Stimulated activated CD4-positive, alpha-beta T cell treated with anti-CD3 and anti-CD28 coated beads, Interleukin-2, amount 100 ng/mL, for 48 hours (primary cell): ENCODE data around the gene MCRIP1.

Experiments used
- DNase-seq, 2 donors: peaks; one replicate each; pipeline ENCODE4 v3.0.0-alpha.2; 2020

MCRIP1 gene, protein sequence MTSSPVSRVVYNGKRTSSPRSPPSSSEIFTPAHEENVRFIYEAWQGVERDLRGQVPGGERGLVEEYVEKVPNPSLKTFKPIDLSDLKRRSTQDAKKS

DNA sequence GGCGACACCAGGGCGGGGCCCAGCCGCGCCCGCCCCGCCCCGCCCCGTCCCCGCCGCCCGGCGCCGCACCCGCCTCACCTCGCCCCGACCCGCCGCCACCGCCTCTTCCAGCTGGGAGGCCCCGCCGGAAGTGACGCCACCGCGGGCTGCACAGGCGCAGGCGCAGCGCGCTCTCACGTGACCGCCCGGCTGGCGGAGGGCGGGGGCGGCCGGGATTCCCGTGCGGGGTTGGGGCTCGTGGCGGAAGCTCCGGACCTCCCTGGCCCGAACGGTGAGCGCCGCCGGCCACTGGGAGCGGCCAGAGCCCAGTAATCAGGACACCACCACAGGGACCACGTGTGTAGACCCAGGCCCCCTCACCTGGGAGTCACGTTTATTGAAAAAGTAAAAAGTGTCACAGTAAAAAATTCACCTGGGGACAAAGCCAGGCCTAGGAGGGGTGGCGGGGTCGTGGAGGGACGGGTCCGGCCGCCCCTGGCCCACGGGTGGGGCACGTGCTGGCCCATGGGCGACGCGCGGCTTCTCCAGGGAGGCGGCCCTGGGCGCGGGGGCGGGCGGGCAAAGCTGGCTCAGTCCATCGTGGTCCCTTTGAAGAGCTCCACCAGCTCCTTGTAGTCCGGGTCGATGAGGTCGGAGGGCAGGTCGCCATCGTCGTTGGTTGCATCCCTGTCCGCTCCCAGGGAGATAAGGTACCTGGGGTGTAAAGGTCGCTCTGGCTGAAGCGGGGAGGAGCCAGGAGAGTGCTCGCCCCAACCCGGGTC lies at the start of gene MCRIP1:
Gene MCRIP1 (minus strand): TSS at position 132 of the 761 bp plus-strand sequence. CDS start 8,785 bp downstream, outside the sequence.
- DNase-seq, result peak; percentile 94 to 96

DNA sequence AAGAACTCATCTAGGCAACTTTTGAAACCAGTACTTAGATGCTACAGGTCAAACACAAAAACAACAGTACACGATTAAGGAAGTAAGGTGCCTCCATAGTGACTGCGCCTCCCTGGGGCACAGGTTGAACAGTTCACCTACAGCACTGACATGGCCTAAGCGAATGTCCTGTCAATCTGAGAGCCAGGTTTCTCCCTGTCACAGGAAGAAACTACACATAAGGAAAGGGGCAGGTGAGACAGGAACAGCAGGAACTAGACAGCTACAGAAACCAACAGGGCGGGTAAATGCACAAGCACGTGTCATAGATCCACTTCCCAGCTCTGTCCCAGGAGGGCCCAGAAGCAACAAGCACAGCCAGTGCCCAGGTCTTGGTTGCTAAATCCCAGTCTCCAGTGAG lies 46.0 kb upstream of the MCRIP1 start:
- DNase-seq, result no peak

DNA sequence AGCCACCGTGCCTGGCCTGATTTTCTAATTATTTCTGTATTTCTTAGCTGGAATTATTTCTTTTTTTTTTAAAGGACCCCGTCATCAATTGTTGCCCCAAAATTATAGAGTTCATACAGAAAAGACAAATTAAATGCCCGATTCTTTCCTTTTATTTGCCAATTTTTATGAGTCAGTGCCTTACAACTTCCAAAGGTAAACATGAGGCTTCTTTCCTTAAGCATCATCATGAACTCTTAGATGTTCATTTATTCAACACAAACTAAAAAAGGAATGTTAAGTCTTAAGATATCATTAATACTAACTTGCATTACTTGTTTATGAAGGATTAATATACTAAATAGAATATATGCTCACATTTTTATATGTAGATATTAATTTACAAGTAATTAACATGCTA lies 45.2 kb upstream of the MCRIP1 start:
- no peak for DNase-seq

DNA sequence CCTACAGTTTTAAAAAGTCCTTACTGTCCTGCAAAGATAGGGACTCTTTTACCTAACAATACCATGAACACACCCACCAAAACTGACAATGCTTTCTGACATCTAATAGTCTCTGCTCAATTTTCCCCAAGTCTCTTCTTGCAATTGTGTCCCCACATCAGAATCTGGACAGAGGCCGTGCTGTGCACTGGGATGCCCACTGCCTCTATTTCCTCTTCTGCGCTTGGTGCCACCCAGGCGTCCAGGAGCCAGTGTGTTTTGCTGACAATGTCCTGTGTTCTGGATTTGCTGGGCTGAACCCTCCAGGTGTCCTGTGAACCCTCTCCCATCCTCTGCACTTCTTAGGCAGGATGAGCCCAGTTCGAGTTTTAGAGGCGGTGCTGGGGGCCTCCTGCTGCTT lies 44.5 kb upstream of the MCRIP1 start:
- DNase-seq, result no peak

DNA sequence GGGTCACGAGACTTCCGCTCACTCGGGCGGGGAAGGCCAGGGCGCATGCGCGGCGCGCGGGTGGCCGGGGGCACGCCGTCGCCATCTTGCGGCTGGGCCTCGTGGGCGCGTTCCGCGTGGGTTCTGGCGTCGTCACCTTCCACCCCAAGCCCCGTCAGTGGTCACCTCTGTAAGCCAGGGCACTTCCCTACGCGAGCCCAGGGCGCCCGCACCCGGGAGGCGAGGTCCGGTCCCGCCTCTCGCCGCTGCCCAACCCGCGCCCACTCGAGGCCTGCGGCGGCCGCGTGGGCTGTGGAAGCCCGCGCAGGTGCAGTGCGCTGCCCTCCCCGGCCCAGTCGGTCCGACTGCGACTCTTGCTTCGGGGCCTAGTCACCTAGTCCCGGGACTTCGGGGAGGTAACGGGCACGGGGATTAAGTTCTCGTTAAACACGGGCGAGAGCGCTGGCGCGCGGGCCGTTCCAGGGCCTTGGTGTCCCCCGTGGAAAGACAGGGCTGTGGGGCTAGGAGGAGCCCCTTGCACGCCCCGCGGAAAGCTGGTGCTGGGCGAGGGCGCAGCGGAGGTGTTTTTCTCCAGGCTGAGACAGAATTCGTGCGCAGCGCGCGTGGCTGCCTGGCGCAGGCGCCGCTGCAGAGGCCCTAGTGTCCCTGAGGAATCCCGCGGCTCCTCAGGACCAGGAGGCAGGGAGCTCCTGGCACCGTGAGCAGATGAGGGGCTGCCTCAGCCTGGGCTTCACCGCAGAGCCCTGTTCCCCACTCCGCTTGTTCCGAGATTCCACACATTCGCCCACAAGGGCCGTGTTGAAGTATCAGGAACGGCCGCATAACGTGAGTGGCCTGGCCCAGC lies 38.5 kb upstream of the MCRIP1 start:
- peak; percentile 95 to 97 for DNase-seq

DNA sequence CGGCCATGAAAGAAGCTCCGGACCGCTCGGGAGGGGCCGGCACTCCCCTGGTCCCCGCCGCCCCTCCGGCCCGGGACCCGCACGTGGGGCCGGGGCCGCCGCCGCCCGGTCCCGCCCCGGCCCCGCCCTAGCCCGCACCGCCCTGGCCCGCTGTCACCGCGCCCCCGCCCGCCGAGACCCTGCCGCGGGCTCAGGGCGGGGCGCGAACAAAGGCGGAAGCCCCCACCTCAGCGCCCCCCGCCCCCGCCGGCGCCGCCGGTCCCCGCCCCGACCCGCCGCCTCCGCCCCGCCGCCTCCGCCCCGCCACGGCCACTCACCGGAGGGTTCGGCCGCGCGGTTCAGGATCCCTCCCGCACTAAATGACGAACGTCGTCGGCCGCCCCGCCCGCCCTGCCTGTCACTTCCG lies 37.9 kb upstream of the MCRIP1 start, which contains the start of gene ARHGDIA:
Gene ARHGDIA (minus strand): TSS at position 357 of the 406 bp plus-strand sequence. CDS start 1,407 bp downstream, outside the sequence.
- no peak for DNase-seq

DNA sequence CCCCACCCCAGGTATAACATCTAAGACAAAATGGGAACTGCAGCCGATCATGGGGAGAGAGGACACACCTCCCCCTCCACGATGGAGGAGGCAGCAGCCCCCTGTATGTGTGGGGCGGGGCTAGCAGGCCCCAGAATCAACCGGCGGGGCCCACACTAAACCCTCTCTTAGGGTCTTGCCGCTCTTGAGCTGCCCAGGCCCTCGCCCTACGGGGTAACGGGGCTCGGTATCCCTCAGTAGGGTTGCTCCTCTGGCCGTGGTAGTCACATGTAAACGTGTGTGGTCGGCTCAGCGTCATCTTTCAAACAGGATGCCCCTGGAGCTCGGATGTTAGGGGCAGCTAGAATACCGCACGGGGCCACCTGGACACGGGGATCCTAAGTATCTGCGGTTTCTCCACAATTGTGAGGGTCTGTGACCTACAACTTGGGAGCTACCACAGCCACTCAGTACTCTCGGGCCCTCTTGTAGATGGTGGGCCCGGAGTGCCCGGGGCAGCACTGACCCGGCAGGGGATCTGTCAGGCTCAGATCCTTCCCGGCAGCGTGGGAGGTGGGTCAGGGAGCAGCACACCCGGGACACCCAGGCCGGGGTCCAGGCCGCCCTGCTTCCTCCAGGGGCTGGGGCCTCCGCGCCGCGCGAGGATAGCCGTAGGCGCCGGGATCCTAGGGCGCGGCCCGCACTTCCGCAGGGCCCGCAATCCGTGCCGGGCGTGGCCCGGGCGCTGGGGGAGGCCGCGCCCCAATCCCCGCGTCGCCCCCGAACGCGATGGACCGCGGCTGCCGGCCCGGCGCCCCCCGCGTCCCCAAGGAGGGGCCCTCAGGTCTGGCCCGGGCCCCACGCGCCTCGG lies 37.3 kb upstream of the MCRIP1 start:
- DNase-seq, result no peak

DNA sequence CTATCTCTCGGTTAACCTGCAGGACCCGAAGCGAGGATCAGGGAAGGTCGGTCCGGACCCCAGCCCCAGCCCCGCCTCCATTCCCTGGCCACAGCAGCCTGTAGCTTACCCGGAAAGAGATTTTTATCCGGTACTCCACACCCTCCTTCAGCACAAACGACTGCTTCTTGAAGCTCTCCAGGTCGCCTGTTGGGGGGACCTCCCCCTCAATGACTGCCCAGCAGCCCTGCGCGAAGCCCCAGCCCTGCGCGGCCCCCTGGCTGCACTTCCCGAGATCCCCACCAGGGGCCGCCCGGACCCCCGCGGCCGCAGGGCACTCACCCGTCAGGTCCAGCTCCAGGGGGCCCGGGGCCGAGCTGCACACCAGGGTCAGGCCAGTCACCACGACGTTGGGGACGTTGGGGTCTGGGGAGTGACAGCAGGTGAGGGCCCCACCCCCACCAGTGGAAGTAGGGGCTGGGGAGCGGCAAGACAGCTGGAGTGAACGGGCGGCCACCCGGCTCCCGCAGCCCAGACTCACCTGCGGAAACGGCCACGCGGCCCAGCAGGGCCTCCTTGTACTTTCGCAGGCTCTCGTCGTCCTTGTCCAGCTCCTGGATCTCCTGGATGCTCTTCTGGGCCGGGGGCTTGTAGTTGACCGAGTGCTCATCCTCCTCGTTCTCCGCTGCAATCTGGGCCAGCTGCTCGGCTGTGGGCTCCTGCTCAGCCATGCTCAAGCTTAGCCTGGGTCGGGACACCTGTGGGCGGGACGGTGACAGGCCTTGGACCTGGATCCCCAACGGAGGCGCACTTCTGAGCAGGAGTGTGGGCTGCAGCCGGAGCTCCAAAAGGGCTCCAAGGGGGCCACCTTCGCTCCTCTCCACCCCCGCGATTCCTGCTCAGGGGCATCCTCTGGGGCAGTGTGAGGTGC lies 36.4 kb upstream of the MCRIP1 start:
- no peak for DNase-seq

DNA sequence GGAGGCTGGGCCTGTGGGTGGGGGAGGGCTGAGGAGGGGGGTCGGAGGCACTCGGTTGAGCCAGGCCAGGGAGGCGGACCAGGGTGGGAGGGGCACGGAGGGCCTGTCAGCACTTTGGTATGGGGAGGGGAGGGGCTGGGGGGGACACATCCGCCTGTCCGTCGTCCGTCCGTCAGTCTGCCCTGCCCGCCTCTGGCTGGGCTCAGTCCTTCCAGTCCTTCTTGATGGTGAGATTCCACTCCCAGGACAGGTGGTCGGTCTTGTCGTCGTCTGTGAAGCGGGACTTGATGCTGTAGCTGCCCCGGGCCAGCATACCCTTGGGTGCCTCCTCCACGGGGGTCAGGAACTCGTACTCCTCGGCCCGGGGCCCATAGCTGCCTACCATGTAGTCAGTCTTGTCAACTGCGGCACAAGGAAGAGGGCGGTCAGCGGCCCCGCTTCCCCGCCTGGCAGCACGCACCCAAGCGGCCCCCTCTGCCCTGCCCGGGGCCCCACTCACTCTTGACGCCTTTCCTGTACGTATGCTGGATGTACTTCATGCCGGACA lies 35.7 kb upstream of the MCRIP1 start:
- no peak for DNase-seq

DNA sequence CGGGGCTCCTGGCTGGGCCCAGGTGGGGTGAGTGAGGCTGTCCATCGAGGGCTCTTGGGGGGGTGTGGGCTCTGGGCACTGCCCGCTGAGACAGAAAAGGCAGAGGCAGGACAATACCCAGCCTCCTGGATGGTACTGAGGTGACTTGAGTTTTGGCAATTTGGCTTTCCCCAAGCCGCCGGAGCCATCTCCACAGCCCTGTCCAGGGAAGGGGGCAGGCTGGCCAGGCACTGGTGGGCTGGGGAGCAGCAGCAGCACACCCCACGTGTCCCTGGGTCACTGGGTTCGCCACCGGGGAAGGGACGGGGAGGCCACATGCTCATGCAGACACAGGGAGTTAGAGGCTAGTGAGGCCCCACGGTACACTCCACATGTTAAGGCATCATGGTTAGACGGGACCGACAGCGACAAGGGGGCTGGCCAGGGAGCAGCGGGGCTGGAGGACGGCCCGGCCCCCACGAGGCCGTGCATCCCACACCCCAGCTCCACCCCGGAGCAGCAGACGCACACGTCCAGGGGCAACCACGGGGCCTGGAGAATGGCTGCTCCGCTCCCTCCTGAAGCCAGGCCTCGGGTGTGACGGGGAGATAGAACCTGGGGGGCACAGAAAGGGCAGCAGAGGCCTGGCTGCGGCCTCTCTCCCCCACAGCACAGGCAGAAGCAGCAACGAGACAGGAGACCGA lies 35.0 kb upstream of the MCRIP1 start:
- no peak for DNase-seq

DNA sequence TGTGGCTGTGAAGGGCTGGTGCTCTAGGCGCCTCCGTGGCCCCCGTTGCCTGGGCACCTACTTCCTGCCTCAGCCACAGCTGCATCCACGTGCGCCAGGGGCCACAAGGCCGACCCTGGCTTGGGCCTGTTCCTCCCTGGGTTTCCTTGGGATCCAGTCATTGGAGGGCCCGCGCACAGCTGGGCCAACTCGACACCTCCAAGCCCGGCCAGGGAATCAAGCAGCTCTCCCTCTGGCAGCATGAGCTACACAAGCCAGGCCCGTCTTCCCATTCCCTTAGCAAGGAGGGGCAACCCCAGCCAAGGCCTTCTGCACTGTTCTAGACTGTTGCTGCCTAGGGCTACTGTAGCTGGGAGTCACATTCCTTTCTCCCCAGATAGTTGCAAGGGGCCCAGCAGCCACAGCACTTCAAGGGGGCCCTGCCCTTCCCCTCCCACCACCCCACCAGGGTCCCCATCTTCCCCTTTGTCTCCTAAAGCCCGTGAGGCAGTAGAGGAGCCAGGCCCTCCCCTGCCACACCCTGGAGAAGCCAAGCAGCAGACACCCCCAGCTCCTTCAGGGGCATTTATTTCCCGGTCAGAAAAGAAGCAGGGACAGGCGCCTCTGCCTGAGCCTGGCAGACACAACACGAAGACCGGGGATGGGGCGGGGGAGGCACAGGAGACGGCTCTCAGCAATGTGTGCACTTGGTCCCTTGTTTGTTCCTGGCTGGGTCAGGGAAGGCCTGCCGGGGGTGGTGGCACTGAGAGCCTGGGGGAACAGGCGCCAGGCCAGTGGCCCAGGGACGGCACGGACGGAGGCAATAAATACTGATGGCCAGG lies 34.3 kb upstream of the MCRIP1 start:
- DNase-seq, result no peak

DNA sequence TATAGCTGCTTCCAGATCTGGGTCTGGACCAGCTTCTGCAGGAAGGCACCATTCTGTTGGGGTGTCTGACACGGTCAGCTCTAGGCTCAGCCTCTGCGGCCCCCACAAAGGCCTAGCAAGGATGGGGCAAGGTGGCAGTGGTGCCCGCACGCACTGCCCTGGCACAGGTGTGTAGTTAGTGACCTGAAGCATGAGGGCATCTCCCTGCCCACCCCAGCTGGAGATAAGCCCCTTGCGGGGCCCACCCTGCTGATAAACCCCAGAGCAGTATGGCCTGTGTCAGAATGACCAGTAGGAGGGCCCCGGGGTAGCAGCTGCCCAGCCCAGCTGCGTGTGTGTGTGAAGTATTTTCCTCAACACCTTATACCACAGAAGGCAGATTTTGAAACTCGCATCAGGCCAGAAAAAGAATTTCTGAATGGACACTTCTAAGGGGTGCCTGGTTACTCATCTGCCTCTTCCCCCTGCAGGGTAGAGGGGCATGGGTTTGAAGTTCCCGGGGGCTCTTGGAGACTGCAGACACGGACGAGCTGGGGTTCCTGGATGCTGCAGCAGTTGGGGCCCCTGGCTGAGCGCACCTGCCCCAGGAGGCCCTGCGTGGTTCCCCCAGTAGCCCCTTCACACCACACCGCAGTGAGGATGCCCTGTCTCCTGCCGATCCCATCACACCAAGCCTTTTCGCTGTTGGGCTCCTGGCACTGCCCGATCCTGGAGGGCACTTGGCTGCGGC lies 33.5 kb upstream of the MCRIP1 start:
- no peak for DNase-seq

DNA sequence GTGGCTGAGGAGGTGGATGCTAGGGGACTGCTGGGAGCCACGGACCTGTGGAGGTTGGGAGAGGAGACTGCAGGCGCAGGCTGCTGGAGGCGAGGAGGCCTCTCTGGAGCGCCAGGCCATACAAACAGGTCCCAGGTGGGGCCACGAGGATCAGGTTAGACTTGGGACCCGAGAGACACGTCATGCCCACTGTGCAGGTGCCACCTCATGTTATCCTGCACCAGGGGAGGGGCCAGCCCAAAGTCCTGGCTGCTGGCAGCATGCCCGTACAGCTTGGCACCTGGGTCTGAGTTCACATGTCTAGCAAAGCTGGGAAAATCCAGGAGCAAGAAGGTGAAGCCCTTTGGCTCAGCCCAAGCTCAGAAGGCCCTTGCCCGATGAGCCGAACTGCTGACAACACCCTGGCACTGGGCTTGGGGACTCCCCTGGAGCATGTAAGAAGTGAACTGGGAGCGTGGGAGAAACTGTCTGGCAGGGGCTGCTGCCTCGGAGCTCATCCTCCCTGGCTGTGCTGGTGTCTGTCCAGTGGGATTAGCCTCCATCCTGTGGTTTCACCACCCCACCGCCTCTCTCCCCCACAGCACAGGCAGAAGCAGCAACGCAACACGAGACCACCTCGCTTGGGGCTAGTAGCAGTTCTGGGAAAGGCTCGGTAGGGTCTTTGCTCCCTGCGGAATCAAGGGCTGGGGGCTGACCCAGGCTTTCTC lies 32.8 kb upstream of the MCRIP1 start:
- DNase-seq, result no peak

DNA sequence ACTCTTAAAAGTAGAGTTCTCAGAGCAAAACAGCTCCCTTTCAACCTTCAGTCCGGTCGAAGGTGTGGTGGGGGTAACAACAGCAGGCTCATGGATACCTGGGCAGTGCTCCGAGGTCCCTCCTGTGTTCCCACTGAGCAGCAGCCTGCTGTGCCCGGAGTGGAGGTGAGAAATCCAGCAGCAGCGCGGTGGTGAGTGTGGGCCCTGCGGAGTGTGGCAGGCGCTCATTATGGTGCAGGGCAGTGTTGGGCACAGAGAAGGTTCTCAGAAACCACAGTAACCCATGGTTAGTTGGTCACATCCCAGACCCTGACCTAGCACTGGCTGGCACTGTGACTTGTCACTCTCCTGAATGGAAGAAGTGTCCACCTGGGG lies 32.3 kb upstream of the MCRIP1 start:
- DNase-seq, result no peak

DNA sequence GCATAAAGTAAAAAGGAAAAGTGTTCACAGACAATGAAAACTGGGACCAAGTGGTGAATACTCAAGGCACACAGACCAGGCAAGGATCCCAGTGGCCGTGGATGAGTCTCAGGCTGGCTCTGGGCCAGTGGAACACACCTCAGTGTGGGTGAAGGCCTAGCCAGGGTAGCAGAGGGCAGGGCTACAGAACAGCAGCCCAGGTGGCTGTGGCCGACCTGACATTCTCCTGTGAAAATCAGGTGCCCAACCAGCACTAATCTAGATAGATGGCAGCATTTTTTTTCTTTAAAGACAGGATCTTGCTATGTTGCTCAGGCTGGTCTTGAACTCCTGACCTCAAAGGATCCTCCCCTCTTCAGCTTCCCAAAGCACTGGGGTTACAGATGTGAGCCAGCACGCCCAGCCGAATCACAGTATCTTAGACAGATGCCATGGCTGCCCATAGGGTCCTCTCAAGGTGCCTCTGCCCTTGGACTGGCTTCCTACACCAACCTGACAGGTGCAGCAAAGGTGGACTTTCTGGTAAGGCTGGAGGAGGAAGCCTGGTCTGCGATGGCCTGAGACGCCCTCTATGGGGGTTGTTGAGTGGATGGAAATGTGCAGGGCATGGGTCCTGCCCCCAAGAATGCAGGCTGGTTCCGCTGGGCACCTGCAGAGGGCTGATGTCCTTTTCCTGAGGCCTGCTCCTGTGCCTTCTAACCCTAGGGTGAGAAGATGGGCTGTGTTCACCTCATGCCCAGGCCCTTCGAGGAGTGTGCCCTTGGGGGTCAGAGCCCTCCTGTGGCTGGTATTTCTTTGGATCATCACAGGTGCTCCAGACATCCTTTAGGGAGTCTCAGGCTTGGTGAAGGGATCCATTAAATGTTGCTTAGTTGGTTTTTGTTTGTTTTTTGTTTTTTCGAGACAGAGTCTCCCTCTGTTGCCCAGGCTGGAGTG lies 31.0 kb upstream of the MCRIP1 start:
- no peak for DNase-seq

DNA sequence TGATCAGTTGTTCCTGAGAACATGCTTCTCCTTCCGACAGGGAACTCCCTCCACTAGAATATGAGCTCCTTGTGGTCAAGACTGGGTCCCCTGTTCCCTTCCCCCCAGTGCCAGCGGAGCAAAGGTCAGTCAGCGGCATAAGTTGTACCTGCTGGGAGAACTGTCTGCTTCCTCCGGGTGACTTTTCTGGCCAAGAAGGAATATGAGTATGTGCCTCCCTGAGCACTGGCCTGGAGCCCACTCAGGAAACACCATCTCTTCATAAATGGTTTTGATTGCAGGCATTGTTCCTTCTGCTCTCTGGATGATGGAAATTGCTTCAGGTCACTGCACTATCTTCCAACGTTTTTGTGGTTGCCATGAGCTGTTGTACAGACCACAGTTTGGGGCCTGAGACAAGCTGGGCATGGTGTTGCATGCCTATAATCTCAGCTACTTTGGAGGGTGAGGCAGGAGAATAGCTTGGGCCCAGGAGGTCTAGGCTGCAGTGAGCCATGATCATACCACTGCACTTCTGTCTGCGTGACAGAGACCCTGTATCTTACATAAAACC lies 30.1 kb upstream of the MCRIP1 start:
- no peak for DNase-seq
